IMR-90 (cell line): ENCODE results near the gene CAP2. TPM values are rescaled to one million over a fixed set of nuclear protein-coding genes. Genes with fewer than 3 reads are reported as not detected.

Experiments used
- ATAC-seq: fragments of 200-7000 bp; cut with Tn5 transposase; 2 replicates; pipeline ENCODE4 v1.9.1; 2020; ENCODE audit warnings: low read depth, mild to moderate bottlenecking, moderate library complexity
- BruUV-seq: library from RNA; stranded (reverse); fragments of 400-500 nt; replicated peaks from 2 replicates; lab custom pipeline; 2021; lab: Mats Ljungman, UMichigan
- CTCF ChIA-PET: fragments of 300-600 bp; formaldehyde crosslinking; extraction: SDS; loops from one replicate; lab custom pipeline; 2021; ENCODE audit warnings: antibody characterized with exemption; lab: Yijun Ruan, JAX
- POLR2A ChIA-PET: fragments of 300-600 bp; sonication (Branson Sonifier 250); formaldehyde crosslinking; loops from one replicate; lab custom pipeline; 2022; ENCODE audit warnings: antibody characterized with exemption; ENCODE audit not compliant: unreplicated experiment; lab: Charles Lee
- DNase-seq: peaks from one replicate; pipeline ENCODE4 v3.0.0; 2013
- H2AFZ ChIP-seq: replicated peaks from 2 replicates; pipeline ENCODE3; 2013; ENCODE audit warnings: low read length, mild to moderate bottlenecking; ENCODE audit not compliant: poor library complexity
- H2AK5ac ChIP-seq: 2 replicates; pipeline ENCODE4 v1.6.1; 2013; ENCODE audit warnings: low read depth, low read length, inconsistent platforms
- H2AK9ac ChIP-seq: replicated peaks from 2 replicates; pipeline ENCODE3; 2013; ENCODE audit warnings: mild to moderate bottlenecking, low read depth, low read length, moderate library complexity; ENCODE audit not compliant: poor library complexity
- H2BK120ac ChIP-seq: 2 replicates; pipeline ENCODE4 v1.6.1; 2013; ENCODE audit warnings: low read depth, low read length, inconsistent platforms
- H2BK15ac ChIP-seq: 3 replicates; pipeline ENCODE4 v1.6.1; 2013; ENCODE audit warnings: low read depth, low read length, inconsistent platforms
- H2BK20ac ChIP-seq: 2 replicates; pipeline ENCODE4 v1.6.1; 2013; ENCODE audit warnings: low read depth, mild to moderate bottlenecking, inconsistent platforms, low read length, moderate library complexity
- H2BK5ac ChIP-seq: 2 replicates; pipeline ENCODE4 v1.6.1; 2013; ENCODE audit warnings: mild to moderate bottlenecking, low read depth, low read length, inconsistent platforms; ENCODE audit not compliant: poor library complexity, severe bottlenecking
- H3K14ac ChIP-seq: replicated peaks from 2 replicates; pipeline ENCODE4 v1.6.1; 2013; ENCODE audit warnings: low read depth, low read length, inconsistent platforms
- H3K18ac ChIP-seq: 2 replicates; pipeline ENCODE4 v1.6.1; 2013; ENCODE audit warnings: low read depth, low read length, control low read depth
- H3K23ac ChIP-seq: 2 replicates; pipeline ENCODE4 v1.6.1; 2013; ENCODE audit warnings: low read depth, low read length, inconsistent platforms
- H3K27ac ChIP-seq: 2 replicates; pipeline ENCODE4 v1.5.1; 2013; ENCODE audit warnings: mild to moderate bottlenecking, control low read depth, low read length; ENCODE audit not compliant: insufficient read depth
- H3K27me3 ChIP-seq: 2 replicates; pipeline ENCODE4 v1.6.1; 2013; ENCODE audit warnings: low read length; ENCODE audit not compliant: control insufficient read depth, insufficient read depth
- H3K36me3 ChIP-seq: 2 replicates; pipeline ENCODE4 v1.6.1; 2013; ENCODE audit warnings: low read length, mixed read lengths; ENCODE audit not compliant: control insufficient read depth, insufficient read depth
- H3K4ac ChIP-seq: 2 replicates; pipeline ENCODE4 v1.6.1; 2013; ENCODE audit warnings: low read depth, low read length, inconsistent platforms
- H3K4me1 ChIP-seq: 2 replicates; pipeline ENCODE4 v1.6.1; 2013; ENCODE audit warnings: low read length, mixed read lengths; ENCODE audit not compliant: control insufficient read depth, insufficient read depth
- H3K4me2 ChIP-seq: 2 replicates; pipeline ENCODE4 v1.6.1; 2013; ENCODE audit warnings: low read depth, mild to moderate bottlenecking, control low read depth, low read length, moderate library complexity
- H3K4me3 ChIP-seq: 2 replicates; pipeline ENCODE4 v1.5.1; 2013; ENCODE audit warnings: low read depth, mild to moderate bottlenecking, control low read depth, low read length, moderate library complexity; ENCODE audit not compliant: insufficient read depth
- H3K56ac ChIP-seq: 2 replicates; pipeline ENCODE4 v1.6.1; 2013; ENCODE audit warnings: low read length, inconsistent platforms; ENCODE audit not compliant: insufficient read depth; ENCODE audit errors: extremely low read depth
- H3K79me1 ChIP-seq, 2 experiments: 2 replicates each; pipeline ENCODE4 v1.6.1; 2013; ENCODE audit warnings: low read length in 2 of 2, inconsistent platforms in 1 of 2, low read depth in 1 of 2
- H3K9ac ChIP-seq: 2 replicates; pipeline ENCODE4 v1.6.1; 2013; ENCODE audit warnings: low read depth, low read length, control low read depth
- H3K9me1 ChIP-seq: 2 replicates; pipeline ENCODE4 v1.6.1; 2013; ENCODE audit warnings: low read length, inconsistent platforms; ENCODE audit not compliant: insufficient read depth
- H3K9me3 ChIP-seq: 2 replicates; pipeline ENCODE4 v1.6.1; 2013; ENCODE audit warnings: low read length; ENCODE audit not compliant: control insufficient read depth, insufficient read depth
- H4K20me1 ChIP-seq: 2 replicates; pipeline ENCODE4 v1.6.1; 2013; ENCODE audit warnings: low read length, inconsistent platforms; ENCODE audit not compliant: insufficient read depth
- H4K5ac ChIP-seq: 2 replicates; pipeline ENCODE4 v1.6.1; 2013; ENCODE audit warnings: mild to moderate bottlenecking, low read depth, low read length, control low read depth
- H4K8ac ChIP-seq, 2 experiments: 2 replicates each; pipeline ENCODE4 v1.6.1; 2013; ENCODE audit warnings: low read depth in 2 of 2, low read length in 2 of 2, control low read depth in 1 of 2, inconsistent platforms in 1 of 2
- H4K91ac ChIP-seq: 2 replicates; pipeline ENCODE4 v1.6.1; 2013; ENCODE audit warnings: low read depth, low read length, inconsistent platforms; ENCODE audit not compliant: insufficient read depth
- BHLHE40 ChIP-seq: fragments of 150-350 bp; IDR thresholded peaks from 2 replicates; pipeline ENCODE4 v1.6.1; 2016; ENCODE audit warnings: mild to moderate bottlenecking, low read depth, low read length
- CEBPB ChIP-seq: IDR thresholded peaks from 2 replicates; pipeline ENCODE4 v1.6.1; 2012; ENCODE audit warnings: low read depth, low read length, improper control_type of control experiment
- CHD1 ChIP-seq: IDR thresholded peaks from 2 replicates; pipeline ENCODE4 v1.6.1; 2012; ENCODE audit warnings: low read depth, low read length, improper control_type of control experiment
- FOS ChIP-seq: fragments of 150-350 bp; IDR thresholded peaks from 2 replicates; pipeline ENCODE4 v1.6.1; 2016; ENCODE audit warnings: low read depth, low read length
- MAFK ChIP-seq: IDR thresholded peaks from 2 replicates; pipeline ENCODE4 v1.6.1; 2012; ENCODE audit warnings: low read depth, low read length, improper control_type of control experiment
- MAZ ChIP-seq: IDR thresholded peaks from 2 replicates; pipeline ENCODE4 v1.6.1; 2012; ENCODE audit warnings: low read depth, mild to moderate bottlenecking, low read length, improper control_type of control experiment, moderate library complexity, borderline replicate concordance
- MXI1 ChIP-seq: IDR thresholded peaks from 2 replicates; pipeline ENCODE4 v1.6.1; 2012; ENCODE audit warnings: low read depth, mild to moderate bottlenecking, low read length, moderate library complexity, borderline replicate concordance
- NFE2L2 ChIP-seq: fragments of 150-350 bp; IDR thresholded peaks from 2 replicates; pipeline ENCODE4 v1.6.1; 2016; ENCODE audit warnings: low read depth, mild to moderate bottlenecking, low read length
- POLR2A ChIP-seq: IDR thresholded peaks from 2 replicates; pipeline ENCODE4 v1.6.1; 2012; ENCODE audit warnings: mild to moderate bottlenecking, low read depth, low read length
- RAD21 ChIP-seq: IDR thresholded peaks from 2 replicates; pipeline ENCODE4 v1.6.1; 2012; ENCODE audit warnings: low read length, improper control_type of control experiment
- RCOR1 ChIP-seq: IDR thresholded peaks from 2 replicates; pipeline ENCODE4 v1.6.1; 2012; ENCODE audit warnings: mild to moderate bottlenecking, low read length, improper control_type of control experiment; ENCODE audit not compliant: insufficient replicate concordance
- RFX5 ChIP-seq: IDR thresholded peaks from 2 replicates; pipeline ENCODE4 v1.8.0; 2012; ENCODE audit warnings: low read depth, mild to moderate bottlenecking, low read length, moderate library complexity
- SMC3 ChIP-seq: fragments of 150-350 bp; IDR thresholded peaks from 2 replicates; pipeline ENCODE4 v1.6.1; 2016; ENCODE audit warnings: low read depth, mild to moderate bottlenecking, antibody characterized with exemption, low read length, moderate library complexity
- WGBS, 2 experiments: methylation state at CpG; one replicate each; pipeline versions ENCODE4 v1.1.5 to v1.1.7; 2013; ENCODE audit warnings: missing lambda C conversion rate in 2 of 2; ENCODE audit not compliant: insufficient read length in 1 of 2; ENCODE audit errors: extremely low coverage in 2 of 2; 5-methylcytosine and 5-hydroxymethylcytosine counted together
- dilution Hi-C: fragments of 300-500 bp; cut with HindIII; formaldehyde crosslinking; loops from one replicate; pipeline ENCODE4 v1.14.3; 2018; ENCODE audit warnings: low sequenced_read_pairs; ENCODE audit not compliant: unreplicated experiment
- in situ Hi-C: fragments of 300-500 bp; cut with MboI; formaldehyde crosslinking; loops from 3 replicates; pipeline ENCODE4 v1.14.3; 2019; ENCODE audit warnings: low sequenced_read_pairs, inconsistent platforms, mixed read lengths
- intact Hi-C: fragments of 100-400 bp; cut with micrococcal nuclease; formaldehyde crosslinking; loops from 2 replicates; pipeline ENCODE4 v1.10.0; 2022
- polyA plus RNA-seq, 3 experiments: library from polyadenylated mRNA; depleted of rRNA; stranded (reverse); fragments of >200 nt; gene quantifications; 2 replicates each; pipeline ENCODE4 v1.2.3, GENCODE V29; 2012; ENCODE audit warnings: low replicate concordance in 1 of 3
- total RNA-seq: library from RNA; depleted of rRNA; stranded (reverse); fragments of >200 nt; gene quantifications from 2 replicates; pipeline ENCODE4 v1.2.3, GENCODE V29; 2012
- TF ChIP-seq, protein P1 (sequence below): fragments of 150-350 bp; IDR thresholded peaks from 2 replicates; pipeline ENCODE4 v1.6.1; 2017; ENCODE audit warnings: mild to moderate bottlenecking, antibody characterized with exemption, low read length, low read depth
- TF ChIP-seq, protein P2 (sequence below): fragments of 150-350 bp; IDR thresholded peaks from 2 replicates; pipeline ENCODE4 v1.6.1; 2016; ENCODE audit warnings: low read depth, mild to moderate bottlenecking, low read length, moderate library complexity, borderline replicate concordance
- TF ChIP-seq, protein P3 (sequence below): conservative IDR thresholded peaks from 2 replicates; pipeline ENCODE4 v1.5.1; 2012; ENCODE audit warnings: mild to moderate bottlenecking, low read depth, low read length, improper control_type of control experiment

The CAP2 gene
- total and polyA plus RNA-seq, 2 of the 4 experiments (the other 2 are of a cell fraction): 14.5 to 27.5 TPM

DNA sequence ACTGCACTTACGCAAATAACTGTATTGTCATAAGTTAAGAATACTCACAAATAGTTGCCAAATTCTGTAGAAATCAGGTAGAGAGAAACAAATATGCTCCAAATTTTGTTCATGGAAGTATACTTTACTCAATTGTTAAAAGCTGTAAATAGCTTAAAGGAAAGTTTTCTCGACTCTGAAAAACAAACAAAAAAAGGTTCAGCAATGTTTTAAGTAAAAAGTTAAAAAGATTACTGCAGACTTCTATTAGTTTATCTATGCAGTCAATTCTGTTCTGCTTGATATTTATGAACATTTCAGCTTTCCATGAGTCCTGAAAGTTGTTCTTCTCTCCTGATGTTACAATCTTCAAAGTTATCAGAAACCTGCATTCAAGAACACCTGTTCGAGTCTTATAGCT, 169.2 kb downstream of the CAP2 start:
- Histone ChIP-seq H2AK5ac (no peak overlapping the region), H3K4ac (no peak overlapping the region), H2BK5ac (no peak overlapping the region), H3K56ac (no peak overlapping the region), H3K14ac (no peak overlapping the region), H3K27ac (no peak overlapping the region), H3K9me1 (no peaks in the 10 kb centered on the region), H4K20me1 (no peaks in the 10 kb centered on the region), H3K9ac (no peak overlapping the region), H3K4me1 (no peaks in the 10 kb centered on the region), H3K23ac (no peak overlapping the region), H4K5ac (no peak overlapping the region), H3K4me2 (no peak overlapping the region), H2AFZ (no peak overlapping the region), H3K36me3 (no peaks in the 10 kb centered on the region), H2BK15ac (no peak overlapping the region), H2BK120ac (no peak overlapping the region), H3K18ac (no peak overlapping the region), H3K4me3 (no peak overlapping the region), H2AK9ac (no peak overlapping the region), H3K9me3 (peaks cover 6% of the 10 kb centered on the region), H4K8ac (no peak overlapping the region), H2BK20ac (no peak overlapping the region), H4K91ac (no peak overlapping the region), H3K79me1 (no peaks in the 10 kb centered on the region), H3K27me3 (no peaks in the 10 kb centered on the region)
- POLR2A ChIA-PET: interaction anchor here (0.7 kb wide), 1 partner anchor 401 kb away, joined by 3 read pairs; no protein-coding TSS in a partner anchor
- no TSS peak for BruUV-seq
- no peak for DNase-seq
- no peak for ATAC-seq
- TF ChIP-seq, protein P1, sequence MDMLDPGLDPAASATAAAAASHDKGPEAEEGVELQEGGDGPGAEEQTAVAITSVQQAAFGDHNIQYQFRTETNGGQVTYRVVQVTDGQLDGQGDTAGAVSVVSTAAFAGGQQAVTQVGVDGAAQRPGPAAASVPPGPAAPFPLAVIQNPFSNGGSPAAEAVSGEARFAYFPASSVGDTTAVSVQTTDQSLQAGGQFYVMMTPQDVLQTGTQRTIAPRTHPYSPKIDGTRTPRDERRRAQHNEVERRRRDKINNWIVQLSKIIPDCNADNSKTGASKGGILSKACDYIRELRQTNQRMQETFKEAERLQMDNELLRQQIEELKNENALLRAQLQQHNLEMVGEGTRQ: no peak
- TF ChIP-seq CEBPB: no peak
- no peak for TF ChIP-seq RAD21
- no peak for TF ChIP-seq SMC3
- no peak for TF ChIP-seq RFX5
- no peak for TF ChIP-seq MAFK
- TF ChIP-seq BHLHE40: no peak
- no peak for TF ChIP-seq FOS
- TF ChIP-seq POLR2A: no peak
- no peak for TF ChIP-seq MXI1
- no peak for TF ChIP-seq CHD1
- no peak for TF ChIP-seq NFE2L2
- TF ChIP-seq RCOR1: no peak
- TF ChIP-seq, protein P2, sequence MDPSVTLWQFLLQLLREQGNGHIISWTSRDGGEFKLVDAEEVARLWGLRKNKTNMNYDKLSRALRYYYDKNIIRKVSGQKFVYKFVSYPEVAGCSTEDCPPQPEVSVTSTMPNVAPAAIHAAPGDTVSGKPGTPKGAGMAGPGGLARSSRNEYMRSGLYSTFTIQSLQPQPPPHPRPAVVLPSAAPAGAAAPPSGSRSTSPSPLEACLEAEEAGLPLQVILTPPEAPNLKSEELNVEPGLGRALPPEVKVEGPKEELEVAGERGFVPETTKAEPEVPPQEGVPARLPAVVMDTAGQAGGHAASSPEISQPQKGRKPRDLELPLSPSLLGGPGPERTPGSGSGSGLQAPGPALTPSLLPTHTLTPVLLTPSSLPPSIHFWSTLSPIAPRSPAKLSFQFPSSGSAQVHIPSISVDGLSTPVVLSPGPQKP: no peak
- TF ChIP-seq, protein P3, sequence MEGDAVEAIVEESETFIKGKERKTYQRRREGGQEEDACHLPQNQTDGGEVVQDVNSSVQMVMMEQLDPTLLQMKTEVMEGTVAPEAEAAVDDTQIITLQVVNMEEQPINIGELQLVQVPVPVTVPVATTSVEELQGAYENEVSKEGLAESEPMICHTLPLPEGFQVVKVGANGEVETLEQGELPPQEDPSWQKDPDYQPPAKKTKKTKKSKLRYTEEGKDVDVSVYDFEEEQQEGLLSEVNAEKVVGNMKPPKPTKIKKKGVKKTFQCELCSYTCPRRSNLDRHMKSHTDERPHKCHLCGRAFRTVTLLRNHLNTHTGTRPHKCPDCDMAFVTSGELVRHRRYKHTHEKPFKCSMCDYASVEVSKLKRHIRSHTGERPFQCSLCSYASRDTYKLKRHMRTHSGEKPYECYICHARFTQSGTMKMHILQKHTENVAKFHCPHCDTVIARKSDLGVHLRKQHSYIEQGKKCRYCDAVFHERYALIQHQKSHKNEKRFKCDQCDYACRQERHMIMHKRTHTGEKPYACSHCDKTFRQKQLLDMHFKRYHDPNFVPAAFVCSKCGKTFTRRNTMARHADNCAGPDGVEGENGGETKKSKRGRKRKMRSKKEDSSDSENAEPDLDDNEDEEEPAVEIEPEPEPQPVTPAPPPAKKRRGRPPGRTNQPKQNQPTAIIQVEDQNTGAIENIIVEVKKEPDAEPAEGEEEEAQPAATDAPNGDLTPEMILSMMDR: no peak
- TF ChIP-seq MAZ: no peak
- in situ Hi-C loops (no loop called here), dilution Hi-C loops (no loop called here), intact Hi-C loops (no loop called here)
- no CpG with 5 or more reads among the region's 3 CpGs for WGBS, 2 experiments
- CTCF ChIA-PET: no interaction called here
